DLD1 (cell line): Measurements from ENCODE around the gene RELN.
"Not testable (repeated sequence)": the region's sequence is repeated elsewhere in the genome, so short reads cannot be mapped to it uniquely, and the experiment has no call there.

Source experiments
- in situ Hi-C: cut with HindIII; loops from 2 replicates; pipeline ENCODE4 v1.10.0; 2017; ENCODE audit warnings: low sequenced_read_pairs

RELN gene

GRCh38 chr7:103524042-103524907 lies 465.2 kb downstream of the RELN start:
- in situ Hi-C loops, result no loop called here

- in situ Hi-C loops, result no loop called here
Observed at GRCh38 chr7:103521937-103522336, 467.5 kb downstream of the RELN start.

DNA sequence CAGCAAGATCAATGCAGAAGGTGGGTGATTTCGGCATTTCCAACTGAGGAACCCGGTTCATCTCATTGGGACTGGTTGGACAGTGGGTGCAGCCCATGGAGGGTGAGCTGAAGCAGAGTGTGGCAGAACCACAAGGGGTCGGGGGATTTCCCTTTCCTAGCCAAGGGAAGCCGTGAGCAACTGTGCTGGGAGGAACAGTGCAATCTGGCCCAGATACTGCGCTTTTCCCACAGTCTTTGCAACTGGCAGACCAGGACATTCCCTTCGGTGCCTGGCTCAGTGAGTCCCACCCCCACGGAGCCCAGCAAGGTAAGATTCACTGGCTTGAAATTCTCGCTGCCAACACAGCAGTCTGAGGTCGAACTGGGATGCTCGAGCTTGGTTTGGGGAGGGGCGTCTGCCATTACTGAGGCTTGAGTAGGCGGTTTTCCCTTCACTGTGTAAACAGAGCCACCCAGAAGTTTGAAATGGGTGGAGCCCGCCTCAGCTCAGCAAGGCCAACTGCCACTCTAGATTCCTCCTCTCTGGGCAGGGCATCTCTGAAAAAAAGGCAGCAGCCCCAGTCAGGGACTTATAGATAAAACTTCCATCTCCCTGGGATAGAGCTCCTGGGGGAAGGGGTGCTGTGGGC lies 484.8 kb downstream of the RELN start:
- in situ Hi-C loops, result no loop called here

GRCh38 chr7:103501206-103501605 lies 488.3 kb downstream of the RELN start:
- in situ Hi-C loops, result no loop called here

DNA sequence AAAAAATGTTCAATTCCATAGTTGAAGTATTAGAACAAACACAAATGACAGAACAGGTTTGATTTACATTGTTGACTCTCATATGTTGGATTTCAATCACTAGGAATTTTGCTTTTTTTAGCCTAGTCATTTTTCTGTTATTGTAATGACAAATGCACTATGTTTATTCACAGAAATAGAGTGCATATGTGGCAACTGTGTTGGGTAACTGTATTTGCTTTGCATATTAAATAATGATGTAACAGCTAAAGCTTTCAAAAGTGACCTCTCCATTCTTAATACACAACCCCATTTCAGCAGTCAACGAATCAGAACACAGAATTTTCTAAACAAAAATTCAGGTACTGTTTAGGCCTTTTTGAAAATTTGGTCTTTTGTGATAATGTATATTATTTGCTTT lies 489.5 kb downstream of the RELN start:
- in situ Hi-C loops, result no loop called here

DNA sequence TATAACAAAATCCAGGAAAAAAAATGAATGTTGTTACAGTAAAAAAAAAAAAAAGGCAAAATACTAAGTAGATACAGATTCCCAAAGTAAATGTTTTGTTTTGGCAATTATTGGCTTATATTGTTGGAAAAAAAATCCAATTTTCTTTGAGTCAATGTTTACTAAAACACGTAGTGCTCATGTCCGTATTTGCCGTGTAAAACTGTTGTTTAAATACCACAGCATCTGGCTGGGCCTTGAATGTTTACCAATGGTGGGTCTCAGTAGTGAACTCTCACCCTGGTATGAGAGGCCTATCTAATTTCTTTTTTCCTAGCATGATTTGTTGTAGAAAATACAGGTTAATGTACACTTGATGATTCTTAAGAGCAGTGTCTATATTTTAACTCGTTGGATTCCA lies 502.0 kb downstream of the RELN start:
- in situ Hi-C loops, result no loop called here

GRCh38 chr7:103486873-103487272 lies 502.6 kb downstream of the RELN start:
- in situ Hi-C loops, result not testable (repeated sequence)

GRCh38 chr7:103480771-103481170 lies 508.7 kb downstream of the RELN start:
- in situ Hi-C loops, result no loop called here

DNA sequence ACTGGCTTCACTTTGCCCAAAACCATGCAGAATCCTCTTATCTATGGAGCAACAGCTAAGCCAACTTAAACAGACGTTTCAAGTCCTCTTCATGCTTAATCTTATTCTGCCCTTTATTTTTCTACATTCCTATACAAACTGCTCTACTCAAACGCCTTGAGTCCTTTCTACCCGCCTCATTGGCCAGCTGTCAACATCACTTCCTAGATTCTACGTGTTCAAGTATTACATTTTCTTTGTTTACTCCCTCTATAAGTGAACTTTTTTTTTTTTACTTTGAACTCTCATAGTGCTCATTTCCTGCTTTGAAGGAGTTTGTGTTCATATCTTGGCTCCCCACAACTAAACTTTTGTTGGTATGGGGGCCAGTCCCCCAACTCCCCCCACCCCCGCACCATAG lies 514.5 kb downstream of the RELN start:
- in situ Hi-C loops, result no loop called here

DNA sequence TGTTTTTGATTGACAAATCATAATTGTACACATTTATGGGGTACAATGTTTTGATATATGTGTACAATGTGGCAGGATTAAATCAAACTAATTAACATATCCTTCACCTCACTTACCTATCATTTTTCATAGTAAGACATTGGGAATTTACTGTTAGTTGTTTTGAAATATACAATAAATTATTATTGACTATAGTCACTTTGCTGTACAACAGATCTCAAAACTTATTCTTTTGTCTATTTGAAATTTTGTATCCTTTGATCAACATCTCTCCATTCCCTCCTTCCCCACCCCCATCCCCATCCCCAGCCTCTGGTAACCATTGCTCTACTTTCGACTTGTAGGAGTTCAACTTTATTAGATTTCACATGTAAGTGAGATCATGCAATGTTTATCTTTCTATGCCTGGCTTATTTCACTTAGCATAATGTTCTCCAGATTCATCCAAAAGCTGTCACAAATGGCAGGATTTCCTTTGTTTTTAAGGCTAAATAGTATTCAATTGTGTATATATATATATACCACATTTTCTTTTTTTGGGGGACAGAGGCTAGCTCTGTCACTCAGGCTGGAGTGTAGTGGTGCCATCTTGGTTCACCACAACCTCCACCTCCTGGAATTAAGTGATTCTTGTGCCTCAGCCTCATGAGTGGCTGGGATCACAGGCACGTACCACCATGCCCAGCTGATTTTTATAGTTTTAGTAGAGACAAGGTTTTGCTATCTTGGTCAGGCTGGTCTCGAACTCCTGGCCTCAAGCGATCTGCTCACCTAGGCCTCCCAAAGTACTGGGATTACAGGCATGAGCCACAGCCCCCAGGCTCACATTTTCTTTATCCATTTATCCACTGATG lies 520.1 kb downstream of the RELN start:
- in situ Hi-C loops, result no loop called here

- in situ Hi-C loops, result no loop called here
Observed at GRCh38 chr7:103466814-103467213, 522.6 kb downstream of the RELN start.

DNA sequence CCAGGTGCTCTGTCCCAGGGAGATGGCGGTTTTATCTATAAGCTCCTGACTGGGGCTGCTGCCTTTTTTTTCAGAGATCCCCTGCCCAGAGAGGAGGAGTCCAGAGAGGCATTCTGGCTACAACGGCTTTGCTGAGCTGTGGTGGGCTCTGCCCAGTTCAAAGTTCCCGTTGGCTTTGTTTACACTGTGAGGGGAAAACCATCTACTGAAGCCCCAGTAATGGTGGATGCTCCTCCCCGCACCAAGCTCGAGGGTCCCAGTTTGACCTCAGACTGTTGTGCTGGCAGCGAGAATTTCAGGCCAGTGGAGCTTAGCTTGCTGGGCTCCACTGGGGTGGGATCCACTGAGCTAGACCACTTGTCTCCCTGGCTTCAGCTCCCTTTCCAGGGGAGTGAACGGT lies 527.1 kb downstream of the RELN start:
- in situ Hi-C loops, result no loop called here

DNA sequence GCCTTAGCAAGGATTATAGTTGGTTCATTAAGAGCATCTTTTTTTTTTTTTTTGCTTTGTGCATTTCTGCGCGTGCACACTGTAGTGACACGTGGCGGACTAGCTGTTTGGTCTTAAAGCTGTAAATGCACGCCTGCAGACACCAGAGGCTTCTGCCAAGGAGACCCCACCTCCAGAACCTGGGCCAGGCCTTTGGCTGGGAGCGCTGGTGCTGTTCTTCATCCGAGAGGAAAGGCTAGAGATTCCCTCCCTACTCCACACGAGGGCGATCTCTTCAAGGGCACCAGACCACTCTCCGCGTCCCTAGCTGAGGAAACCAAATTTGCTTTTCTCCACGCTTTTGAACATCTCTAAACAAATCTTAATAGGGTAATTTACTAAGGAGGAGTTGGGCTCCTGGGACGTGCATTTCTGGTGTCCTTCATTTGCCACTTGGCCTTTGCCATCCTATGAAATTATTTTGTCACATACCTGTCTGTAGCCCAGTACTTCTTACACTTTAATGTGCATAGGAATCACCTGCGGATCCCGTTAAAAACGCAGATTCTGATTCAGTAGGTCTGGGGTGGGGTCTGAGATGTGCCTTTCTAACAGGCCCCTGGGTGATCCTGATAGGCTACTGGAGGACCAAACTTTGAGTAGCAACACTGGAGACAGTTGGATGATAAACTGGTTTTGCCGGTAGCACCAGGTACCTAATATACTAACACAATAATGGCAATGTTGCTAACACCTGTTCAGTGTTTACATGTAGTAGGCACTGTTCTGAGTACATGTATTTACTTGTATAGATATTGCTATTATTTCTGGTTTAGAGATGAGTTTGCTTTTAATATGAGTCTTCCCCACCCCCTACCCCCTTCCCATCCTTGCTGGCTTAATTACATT lies 542.1 kb downstream of the RELN start:
- in situ Hi-C loops, result no loop called here

GRCh38 chr7:103446049-103446520 lies 543.4 kb downstream of the RELN start, which contains the start of gene SLC26A5:
Gene SLC26A5, minus strand, starts transcription at chr7:103446207. Its CDS starts 24,693 bp downstream, at chr7:103421514.
- in situ Hi-C loops, result no loop called here

- in situ Hi-C loops, result no loop called here
Observed at GRCh38 chr7:103445228-103446048, 544.0 kb downstream of the RELN start.

DNA sequence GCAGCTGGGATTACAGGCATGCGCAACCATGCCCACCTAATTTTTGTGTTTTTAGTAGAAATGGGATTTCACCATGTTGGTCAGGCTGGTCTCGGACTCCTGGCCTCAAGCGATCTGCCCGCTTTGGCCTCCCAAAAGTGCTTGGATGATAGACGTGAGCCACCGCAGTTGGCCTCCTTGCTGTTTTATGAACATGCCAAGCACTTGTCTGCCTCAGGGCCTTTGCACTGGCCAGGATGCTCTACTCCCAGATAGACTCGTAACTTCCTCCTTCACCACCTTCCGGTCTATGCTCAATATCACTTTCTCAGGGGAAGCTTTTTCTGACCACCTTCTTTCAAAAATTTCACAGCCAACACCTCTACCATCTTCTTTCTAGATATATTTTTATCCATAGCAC lies 549.8 kb downstream of the RELN start:
- in situ Hi-C loops, result no loop called here

DNA sequence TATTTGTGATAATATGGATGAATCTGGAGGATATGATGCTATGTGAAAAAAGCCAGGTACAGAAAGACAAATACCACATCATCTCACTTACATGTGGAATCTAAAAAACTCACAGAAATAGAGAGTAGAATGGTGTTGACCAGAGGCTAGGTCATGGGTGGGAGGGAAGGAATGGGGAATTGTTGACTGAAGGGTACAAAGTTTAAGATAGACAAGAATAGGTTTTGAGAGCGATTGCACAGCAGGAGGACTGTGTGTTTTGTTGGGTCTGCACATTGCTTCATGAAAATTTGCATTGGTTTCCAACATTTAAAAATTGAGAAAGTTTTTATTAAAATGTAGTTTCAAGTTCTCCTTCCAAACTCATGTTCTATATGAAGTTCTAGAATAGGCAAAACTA lies 551.8 kb downstream of the RELN start:
- in situ Hi-C loops, result no loop called here

GRCh38 chr7:103432712-103433111 lies 556.7 kb downstream of the RELN start:
- in situ Hi-C loops, result no loop called here

DNA sequence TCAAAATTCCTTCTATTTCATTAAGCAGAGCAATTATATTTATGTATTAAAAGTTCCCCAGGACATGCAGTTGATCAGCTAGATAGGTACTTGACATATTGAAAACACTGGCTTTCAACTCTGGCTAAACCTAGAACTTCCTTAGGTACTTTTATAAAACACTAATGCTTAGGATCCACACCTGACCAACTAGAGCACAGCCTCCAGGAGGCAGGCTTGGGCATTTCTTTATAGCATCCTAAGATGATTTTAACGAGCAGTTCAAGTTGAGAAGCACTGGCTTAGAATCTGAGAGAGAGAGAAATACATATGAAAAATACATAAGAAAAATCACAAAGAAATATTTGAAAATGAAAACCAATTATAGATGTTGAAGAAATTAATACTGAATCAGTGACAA lies 564.3 kb downstream of the RELN start:
- in situ Hi-C loops, result no loop called here
